ENCODE results near the gene CCNB1IP1.
A peak's percentile ranks its signal among the peaks of the same experiment; 100 is the strongest.

The CCNB1IP1 gene

GRCh38 chr14:20329355-20329754 lies 3.7 kb downstream of the CCNB1IP1 start:
- TF ChIP-seq RAD21 (IDR thresholded peaks at IDR 0.05; ENCODE audit: low read depth) = no peak
- TF ChIP-seq CREB1 (IDR thresholded peaks at IDR 0.05; ENCODE audit: low read depth) = no peak
- no peak for TF ChIP-seq YY1 (IDR thresholded peaks at IDR 0.05; ENCODE audit: low read depth)
- TF ChIP-seq NFIC (IDR thresholded peaks at IDR 0.05) = no peak
- TF ChIP-seq USF1 (IDR thresholded peaks at IDR 0.05) = no peak
- no peak for TF ChIP-seq TEAD4 (IDR thresholded peaks at IDR 0.05)
- TF ChIP-seq FOXM1 (IDR thresholded peaks at IDR 0.05; ENCODE audit: borderline replicate concordance, low read depth) = no peak
- TF ChIP-seq CEBPB (IDR thresholded peaks at IDR 0.05) = no peak
- TF ChIP-seq, protein P1, sequence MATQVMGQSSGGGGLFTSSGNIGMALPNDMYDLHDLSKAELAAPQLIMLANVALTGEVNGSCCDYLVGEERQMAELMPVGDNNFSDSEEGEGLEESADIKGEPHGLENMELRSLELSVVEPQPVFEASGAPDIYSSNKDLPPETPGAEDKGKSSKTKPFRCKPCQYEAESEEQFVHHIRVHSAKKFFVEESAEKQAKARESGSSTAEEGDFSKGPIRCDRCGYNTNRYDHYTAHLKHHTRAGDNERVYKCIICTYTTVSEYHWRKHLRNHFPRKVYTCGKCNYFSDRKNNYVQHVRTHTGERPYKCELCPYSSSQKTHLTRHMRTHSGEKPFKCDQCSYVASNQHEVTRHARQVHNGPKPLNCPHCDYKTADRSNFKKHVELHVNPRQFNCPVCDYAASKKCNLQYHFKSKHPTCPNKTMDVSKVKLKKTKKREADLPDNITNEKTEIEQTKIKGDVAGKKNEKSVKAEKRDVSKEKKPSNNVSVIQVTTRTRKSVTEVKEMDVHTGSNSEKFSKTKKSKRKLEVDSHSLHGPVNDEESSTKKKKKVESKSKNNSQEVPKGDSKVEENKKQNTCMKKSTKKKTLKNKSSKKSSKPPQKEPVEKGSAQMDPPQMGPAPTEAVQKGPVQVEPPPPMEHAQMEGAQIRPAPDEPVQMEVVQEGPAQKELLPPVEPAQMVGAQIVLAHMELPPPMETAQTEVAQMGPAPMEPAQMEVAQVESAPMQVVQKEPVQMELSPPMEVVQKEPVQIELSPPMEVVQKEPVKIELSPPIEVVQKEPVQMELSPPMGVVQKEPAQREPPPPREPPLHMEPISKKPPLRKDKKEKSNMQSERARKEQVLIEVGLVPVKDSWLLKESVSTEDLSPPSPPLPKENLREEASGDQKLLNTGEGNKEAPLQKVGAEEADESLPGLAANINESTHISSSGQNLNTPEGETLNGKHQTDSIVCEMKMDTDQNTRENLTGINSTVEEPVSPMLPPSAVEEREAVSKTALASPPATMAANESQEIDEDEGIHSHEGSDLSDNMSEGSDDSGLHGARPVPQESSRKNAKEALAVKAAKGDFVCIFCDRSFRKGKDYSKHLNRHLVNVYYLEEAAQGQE (IDR thresholded peaks at IDR 0.05; ENCODE audit: low read depth) = no peak
- TF ChIP-seq EGR1 (IDR thresholded peaks at IDR 0.05) = no peak
- TF ChIP-seq EP300 (IDR thresholded peaks at IDR 0.05; ENCODE audit: borderline replicate concordance) = no peak
- TF ChIP-seq ZBTB7A (IDR thresholded peaks at IDR 0.05; ENCODE audit: low read depth) = no peak
- no peak for TF ChIP-seq TCF12 (IDR thresholded peaks at IDR 0.05; ENCODE audit: low read depth)
- no peak for TF ChIP-seq TAF1 (IDR thresholded peaks at IDR 0.05; ENCODE audit: low read depth)

DNA sequence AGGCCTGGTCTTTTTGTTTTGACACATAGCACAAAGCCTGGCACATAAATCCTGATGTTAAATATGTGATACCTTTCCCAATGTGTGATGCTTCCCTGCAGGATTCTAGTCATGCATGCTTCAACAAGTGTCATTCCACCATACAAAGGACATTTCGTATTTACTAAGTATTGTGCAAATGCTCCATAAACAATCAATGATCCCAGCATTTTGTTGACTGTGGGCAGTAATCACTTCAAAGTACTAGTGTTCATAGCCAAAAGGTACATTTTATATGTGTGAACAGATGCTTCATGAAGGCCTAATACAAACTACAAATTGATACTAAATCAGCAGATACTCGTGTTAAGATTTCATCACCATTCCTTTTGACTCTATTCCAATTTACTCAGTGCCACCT lies 4.4 kb downstream of the CCNB1IP1 start:
- TF ChIP-seq TEAD4 (IDR thresholded peaks at IDR 0.05) (no peak), CEBPB (IDR thresholded peaks at IDR 0.05) (no peak), TAF1 (IDR thresholded peaks at IDR 0.05; ENCODE audit: low read depth) (no peak), FOXM1 (IDR thresholded peaks at IDR 0.05; ENCODE audit: borderline replicate concordance, low read depth) (no peak), CREB1 (IDR thresholded peaks at IDR 0.05; ENCODE audit: low read depth) (no peak), ZBTB7A (IDR thresholded peaks at IDR 0.05; ENCODE audit: low read depth) (no peak), EP300 (IDR thresholded peaks at IDR 0.05; ENCODE audit: borderline replicate concordance) (no peak), NFIC (IDR thresholded peaks at IDR 0.05) (no peak), YY1 (IDR thresholded peaks at IDR 0.05; ENCODE audit: low read depth) (no peak), TCF12 (IDR thresholded peaks at IDR 0.05; ENCODE audit: low read depth) (no peak), MAX (IDR thresholded peaks at IDR 0.05) (no peak)
- TF ChIP-seq, protein P1 (IDR thresholded peaks at IDR 0.05; ENCODE audit: low read depth) = no peak

GRCh38 chr14:20327005-20327869 lies 5.8 kb downstream of the CCNB1IP1 start:
- TF ChIP-seq YY1 (IDR thresholded peaks at IDR 0.05; ENCODE audit: low read depth) (no peak), EP300 (IDR thresholded peaks at IDR 0.05; ENCODE audit: borderline replicate concordance) (no peak), TCF12 (IDR thresholded peaks at IDR 0.05; ENCODE audit: low read depth) (no peak), CREB1 (IDR thresholded peaks at IDR 0.05; ENCODE audit: low read depth) (no peak), RAD21 (IDR thresholded peaks at IDR 0.05; ENCODE audit: low read depth) (peak; percentile 70), TEAD4 (IDR thresholded peaks at IDR 0.05) (no peak)

DNA sequence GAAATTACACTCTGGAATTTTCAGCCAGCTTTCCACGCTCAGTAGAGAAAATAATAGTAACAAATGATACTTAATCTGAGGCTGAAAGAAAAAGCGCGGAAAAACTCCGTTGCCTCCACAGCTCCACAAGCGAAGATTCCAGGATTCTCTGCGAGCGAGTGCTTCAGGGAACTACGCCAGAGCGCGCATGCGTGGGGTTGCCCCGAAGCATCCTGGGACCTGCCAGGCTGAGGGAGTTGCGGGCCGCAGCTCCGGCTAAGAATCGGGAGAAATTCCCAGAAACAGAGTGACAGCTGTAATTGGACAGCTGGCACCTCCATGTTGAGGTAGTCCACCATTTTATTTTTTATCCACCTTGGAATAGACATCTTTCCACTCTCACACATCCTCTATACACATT lies 15.4 kb downstream of the CCNB1IP1 start:
- TF ChIP-seq ZBTB7A (IDR thresholded peaks at IDR 0.05; ENCODE audit: low read depth) = no peak
- no peak for TF ChIP-seq RAD21 (IDR thresholded peaks at IDR 0.05; ENCODE audit: low read depth)
- TF ChIP-seq TAF1 (IDR thresholded peaks at IDR 0.05; ENCODE audit: low read depth) = no peak
- no peak for TF ChIP-seq YY1 (IDR thresholded peaks at IDR 0.05; ENCODE audit: low read depth)
- no peak for TF ChIP-seq TCF12 (IDR thresholded peaks at IDR 0.05; ENCODE audit: low read depth)
- no peak for TF ChIP-seq CREB1 (IDR thresholded peaks at IDR 0.05; ENCODE audit: low read depth)
- TF ChIP-seq, protein P1 (IDR thresholded peaks at IDR 0.05; ENCODE audit: low read depth) = no peak
- no peak for TF ChIP-seq CEBPB (IDR thresholded peaks at IDR 0.05)

DNA sequence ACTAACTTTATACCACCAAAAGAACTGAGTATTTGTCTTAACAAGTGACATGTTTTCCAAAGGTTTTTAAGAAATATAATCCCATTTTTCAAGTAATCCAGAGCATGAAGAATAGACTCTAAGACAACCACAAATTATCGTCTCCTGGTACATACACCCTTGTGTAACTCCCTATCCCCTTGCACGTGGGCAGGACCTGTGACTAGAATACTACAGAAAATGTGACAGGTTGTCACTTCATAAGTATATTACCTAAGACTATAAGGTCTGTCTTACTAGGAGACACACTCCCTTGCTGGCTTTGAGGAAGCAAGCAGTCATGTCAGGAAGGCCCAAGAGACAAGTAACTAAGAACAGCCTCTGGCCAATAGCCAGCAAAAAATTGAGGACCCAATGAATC lies 19.1 kb downstream of the CCNB1IP1 start:
- TF ChIP-seq FOXM1 (IDR thresholded peaks at IDR 0.05; ENCODE audit: borderline replicate concordance, low read depth) (no peak), TAF1 (IDR thresholded peaks at IDR 0.05; ENCODE audit: low read depth) (no peak), TEAD4 (IDR thresholded peaks at IDR 0.05) (no peak), EP300 (IDR thresholded peaks at IDR 0.05; ENCODE audit: borderline replicate concordance) (no peak), USF1 (IDR thresholded peaks at IDR 0.05) (no peak), ZBTB7A (IDR thresholded peaks at IDR 0.05; ENCODE audit: low read depth) (no peak), NFIC (IDR thresholded peaks at IDR 0.05) (no peak), CREB1 (IDR thresholded peaks at IDR 0.05; ENCODE audit: low read depth) (no peak), CEBPB (IDR thresholded peaks at IDR 0.05) (no peak), MAX (IDR thresholded peaks at IDR 0.05) (no peak), EGR1 (IDR thresholded peaks at IDR 0.05) (no peak), YY1 (IDR thresholded peaks at IDR 0.05; ENCODE audit: low read depth) (no peak), RAD21 (IDR thresholded peaks at IDR 0.05; ENCODE audit: low read depth) (no peak), TCF12 (IDR thresholded peaks at IDR 0.05; ENCODE audit: low read depth) (no peak)
- TF ChIP-seq, protein P1 (IDR thresholded peaks at IDR 0.05; ENCODE audit: low read depth) = no peak

All from Ishikawa (cell line).